T-helper 1 cell treated with Interleukin-12 subunit alpha and Interleukin-12 subunit beta and Interleukin-4 antibody, amounts not matched to agents 30 μg/mL and 1 μg/mL, for 36 hours (primary cell): ENCODE data around the gene C4orf54.

Experiments
- H3K27ac Mint-ChIP-seq: one replicate; pipeline ENCODE4 v1.8.0; 2021; ENCODE audit warnings: mild to moderate bottlenecking, mixed read lengths
- H3K27me3 Mint-ChIP-seq: one replicate; pipeline ENCODE4 v1.8.0; 2021; ENCODE audit warnings: low read depth, mixed read lengths
- H3K36me3 Mint-ChIP-seq: one replicate; pipeline ENCODE4 v1.8.0; 2021; ENCODE audit warnings: low read depth, mixed read lengths
- H3K4me1 Mint-ChIP-seq: one replicate; pipeline ENCODE4 v1.8.0; 2021; ENCODE audit warnings: low read depth, mixed read lengths
- H3K4me3 Mint-ChIP-seq: one replicate; pipeline ENCODE4 v1.8.0; 2021; ENCODE audit warnings: mild to moderate bottlenecking, moderate library complexity, mixed read lengths
- H3K9me3 Mint-ChIP-seq: one replicate; pipeline ENCODE4 v1.8.0; 2021; ENCODE audit warnings: mixed read lengths

The C4orf54 gene

GRCh38 chr4:99645036-99645435 is 12.6 kb downstream of the C4orf54 start:
- H3K36me3 Mint-ChIP-seq = no peaks in the 10 kb centered on the region
- H3K27ac Mint-ChIP-seq = no peak overlapping the region
- H3K4me3 Mint-ChIP-seq = no peak overlapping the region
- no peaks in the 10 kb centered on the region for H3K9me3 Mint-ChIP-seq
- H3K4me1 Mint-ChIP-seq = no peaks in the 10 kb centered on the region
- peaks cover 16% of the 10 kb centered on the region for H3K27me3 Mint-ChIP-seq

DNA sequence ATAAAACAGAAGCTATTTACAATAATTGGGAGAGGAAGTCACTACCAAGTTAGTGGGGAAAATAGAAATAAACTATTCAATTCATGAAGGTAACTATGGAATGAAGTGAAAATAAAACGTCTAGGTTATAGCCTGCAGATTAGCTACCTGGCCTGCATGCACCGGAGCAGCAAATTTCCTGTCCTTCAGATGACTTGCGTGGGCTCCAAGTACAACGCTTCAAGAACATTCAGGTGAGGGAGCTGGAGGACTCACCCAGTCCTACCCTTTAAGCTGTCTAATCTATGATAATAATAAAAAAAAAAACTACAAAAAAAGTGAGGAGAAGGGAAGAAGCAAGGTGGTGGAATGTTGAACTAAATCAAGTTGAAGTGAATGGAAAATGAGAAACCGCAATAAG is 13.2 kb downstream of the C4orf54 start:
- H3K4me1 Mint-ChIP-seq = no peaks in the 10 kb centered on the region
- no peaks in the 10 kb centered on the region for H3K36me3 Mint-ChIP-seq
- no peak overlapping the region for H3K27ac Mint-ChIP-seq
- H3K9me3 Mint-ChIP-seq = no peaks in the 10 kb centered on the region
- no peak overlapping the region for H3K4me3 Mint-ChIP-seq
- H3K27me3 Mint-ChIP-seq = peaks cover 16% of the 10 kb centered on the region

DNA sequence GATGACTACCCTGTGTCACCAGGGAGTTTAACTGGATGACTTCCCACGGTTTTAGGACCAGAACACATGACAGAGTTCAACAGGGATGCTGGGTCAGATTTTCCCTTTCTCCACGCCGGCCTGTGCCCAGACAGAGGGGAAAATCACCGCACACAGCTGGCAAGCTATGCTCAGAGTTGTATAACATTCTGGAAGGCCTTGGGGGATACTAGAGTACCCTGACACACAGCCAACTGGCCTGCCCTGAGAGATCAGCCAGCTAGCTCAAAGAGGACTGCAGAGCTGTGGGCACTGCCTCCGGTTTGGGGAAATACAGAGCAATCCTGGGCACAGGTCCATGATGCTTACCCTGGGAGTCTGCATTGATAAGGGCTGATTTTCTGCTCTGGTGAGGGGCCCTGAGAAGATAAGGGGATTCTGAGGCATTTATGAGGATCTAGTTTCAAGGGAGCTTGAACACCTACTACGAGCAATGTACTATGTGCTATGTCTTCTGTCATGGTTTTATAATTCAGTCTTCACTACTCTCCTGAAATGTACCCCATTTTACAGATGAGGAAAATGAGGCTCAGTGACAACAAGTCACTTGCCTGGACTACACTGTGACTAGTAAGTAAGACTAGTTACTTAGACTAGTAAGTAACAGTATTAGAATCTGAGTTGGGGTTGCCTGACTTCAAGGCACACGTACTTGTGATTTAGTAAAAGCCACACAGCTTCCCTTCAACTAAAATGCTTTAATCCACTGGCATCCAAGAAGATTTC is 14.7 kb downstream of the C4orf54 start:
- Mint-ChIP-seq H3K9me3 (no peaks in the 10 kb centered on the region), H3K36me3 (no peaks in the 10 kb centered on the region), H3K4me3 (no peak overlapping the region), H3K27me3 (peaks cover 16% of the 10 kb centered on the region), H3K27ac (no peak overlapping the region), H3K4me1 (no peaks in the 10 kb centered on the region)

GRCh38 chr4:99640676-99641075 is 17.0 kb downstream of the C4orf54 start:
- H3K27ac Mint-ChIP-seq = no peak overlapping the region
- no peaks in the 10 kb centered on the region for H3K36me3 Mint-ChIP-seq
- no peak overlapping the region for H3K4me3 Mint-ChIP-seq
- H3K4me1 Mint-ChIP-seq = no peaks in the 10 kb centered on the region
- no peaks in the 10 kb centered on the region for H3K9me3 Mint-ChIP-seq
- peaks cover 19% of the 10 kb centered on the region for H3K27me3 Mint-ChIP-seq

GRCh38 chr4:99637174-99637573 is 20.5 kb downstream of the C4orf54 start:
- Mint-ChIP-seq H3K36me3 (no peaks in the 10 kb centered on the region), H3K27me3 (peaks cover 17% of the 10 kb centered on the region), H3K27ac (no peak overlapping the region), H3K4me1 (peaks cover 1% of the 10 kb centered on the region), H3K9me3 (no peaks in the 10 kb centered on the region), H3K4me3 (no peak overlapping the region)

DNA sequence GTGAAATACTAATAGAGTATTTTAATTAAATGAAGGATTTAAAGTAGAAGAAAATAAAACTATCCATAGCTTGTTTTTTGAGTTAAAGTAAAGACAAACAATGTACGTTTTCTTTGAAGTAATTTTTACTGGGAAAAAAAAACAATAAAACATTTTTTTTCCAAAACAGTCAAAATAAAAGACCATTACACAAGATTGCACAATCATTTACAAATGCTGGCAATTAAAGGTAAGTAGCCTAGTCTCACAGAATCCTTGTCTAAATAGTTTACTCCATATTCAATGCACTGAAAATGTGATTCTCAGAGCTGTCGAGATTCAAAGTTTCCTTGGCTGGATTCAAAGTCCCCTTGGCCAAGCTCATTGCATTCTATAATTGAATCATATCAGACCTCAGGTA is 21.2 kb downstream of the C4orf54 start:
- Mint-ChIP-seq H3K9me3 (no peaks in the 10 kb centered on the region), H3K27ac (no peak overlapping the region), H3K36me3 (no peaks in the 10 kb centered on the region), H3K4me3 (no peak overlapping the region), H3K4me1 (peaks cover 1% of the 10 kb centered on the region), H3K27me3 (peaks cover 15% of the 10 kb centered on the region)

GRCh38 chr4:99635601-99636000 is 22.0 kb downstream of the C4orf54 start:
- Mint-ChIP-seq H3K27ac (no peak overlapping the region), H3K4me3 (no peak overlapping the region), H3K27me3 (peaks cover 15% of the 10 kb centered on the region), H3K9me3 (no peaks in the 10 kb centered on the region), H3K36me3 (no peaks in the 10 kb centered on the region), H3K4me1 (peaks cover 1% of the 10 kb centered on the region)

GRCh38 chr4:99634742-99635360 is 22.8 kb downstream of the C4orf54 start:
- Mint-ChIP-seq H3K4me3 (no peak overlapping the region), H3K4me1 (peaks cover 7% of the 10 kb centered on the region), H3K27ac (no peak overlapping the region), H3K27me3 (peaks cover 11% of the 10 kb centered on the region), H3K36me3 (no peaks in the 10 kb centered on the region), H3K9me3 (no peaks in the 10 kb centered on the region)

DNA sequence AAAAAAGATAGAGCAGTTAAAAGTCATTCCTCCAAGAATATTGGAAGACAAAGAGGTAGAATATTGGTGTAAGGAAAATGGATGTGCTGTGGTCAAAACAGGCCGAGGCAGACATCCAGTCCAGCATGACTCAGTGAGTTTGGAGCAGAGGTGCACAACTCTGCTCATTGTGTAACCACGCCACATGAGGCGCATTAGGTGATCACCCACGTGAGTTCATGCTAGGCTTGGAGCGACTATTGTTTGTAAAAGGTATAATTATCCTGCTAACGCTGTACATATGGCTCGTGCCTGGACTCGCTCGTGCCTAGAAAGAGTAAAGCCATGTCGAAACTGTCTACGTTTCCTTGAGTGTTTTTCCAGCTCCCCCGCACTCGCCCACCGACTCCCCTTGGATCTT is 23.9 kb downstream of the C4orf54 start:
- no peaks in the 10 kb centered on the region for H3K9me3 Mint-ChIP-seq
- no peaks in the 10 kb centered on the region for H3K36me3 Mint-ChIP-seq
- no peak overlapping the region for H3K27ac Mint-ChIP-seq
- peaks cover 11% of the 10 kb centered on the region for H3K4me1 Mint-ChIP-seq
- no peak overlapping the region for H3K4me3 Mint-ChIP-seq
- H3K27me3 Mint-ChIP-seq = peaks cover 11% of the 10 kb centered on the region

DNA sequence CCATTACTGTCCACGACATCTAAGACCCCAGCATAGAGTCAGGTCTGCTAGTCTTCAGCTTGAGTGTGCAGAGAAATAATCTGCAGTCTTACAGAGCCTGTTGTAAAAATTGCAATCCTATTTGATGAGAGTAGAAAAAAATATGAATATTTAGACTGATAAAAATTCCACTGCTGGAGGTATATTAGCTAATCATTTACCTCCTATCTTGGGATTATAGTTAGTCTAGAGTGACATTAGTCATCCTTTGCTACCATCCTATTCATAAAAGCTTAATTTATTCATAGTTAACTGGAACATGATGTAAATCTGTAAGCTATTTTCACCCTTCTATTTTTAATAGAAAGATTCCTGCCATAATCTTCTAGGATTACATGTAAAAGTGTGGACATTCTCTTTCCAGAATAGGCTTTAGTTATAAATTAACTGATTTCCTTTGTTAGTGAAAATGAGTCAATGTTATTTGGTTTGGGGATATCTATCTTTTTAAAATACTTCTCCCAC is 26.7 kb downstream of the C4orf54 start:
- no peaks in the 10 kb centered on the region for H3K36me3 Mint-ChIP-seq
- no peak overlapping the region for H3K27ac Mint-ChIP-seq
- H3K9me3 Mint-ChIP-seq = no peaks in the 10 kb centered on the region
- H3K4me3 Mint-ChIP-seq = no peak overlapping the region
- H3K27me3 Mint-ChIP-seq = peaks cover 7% of the 10 kb centered on the region
- peaks cover 11% of the 10 kb centered on the region for H3K4me1 Mint-ChIP-seq

- Mint-ChIP-seq H3K36me3 (no peaks in the 10 kb centered on the region), H3K27me3 (peaks cover 7% of the 10 kb centered on the region), H3K27ac (no peak overlapping the region), H3K4me3 (no peak overlapping the region), H3K4me1 (peaks cover 10% of the 10 kb centered on the region), H3K9me3 (no peaks in the 10 kb centered on the region)
Measured at GRCh38 chr4:99629962-99630554, 27.6 kb downstream of the C4orf54 start.

DNA sequence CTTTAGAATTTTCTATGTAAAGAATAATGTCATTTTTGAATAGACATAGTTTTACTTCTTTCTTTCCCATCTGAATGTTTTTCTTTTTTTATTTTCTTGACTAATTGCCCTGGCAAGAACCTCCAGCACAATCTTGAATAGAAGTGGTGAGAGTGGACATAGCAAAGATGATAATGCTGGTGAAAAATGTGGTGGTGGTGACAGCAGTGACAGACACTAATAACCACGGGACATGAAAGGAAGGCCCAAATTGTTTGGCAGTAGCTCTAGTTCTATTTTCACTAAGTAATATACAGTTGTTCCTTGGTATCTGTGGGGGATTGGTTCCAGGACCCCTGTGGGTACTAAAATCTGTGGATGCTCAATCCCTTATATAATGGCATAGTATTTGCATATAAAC is 29.6 kb downstream of the C4orf54 start:
- H3K4me3 Mint-ChIP-seq = no peak overlapping the region
- peaks cover 4% of the 10 kb centered on the region for H3K27me3 Mint-ChIP-seq
- H3K27ac Mint-ChIP-seq = no peak overlapping the region
- peaks cover 16% of the 10 kb centered on the region for H3K4me1 Mint-ChIP-seq
- H3K9me3 Mint-ChIP-seq = no peaks in the 10 kb centered on the region
- H3K36me3 Mint-ChIP-seq = no peaks in the 10 kb centered on the region

GRCh38 chr4:99625369-99625768 is 32.3 kb downstream of the C4orf54 start:
- H3K4me3 Mint-ChIP-seq = no peak overlapping the region
- H3K27me3 Mint-ChIP-seq = no peaks in the 10 kb centered on the region
- H3K4me1 Mint-ChIP-seq = peaks cover 15% of the 10 kb centered on the region
- H3K36me3 Mint-ChIP-seq = no peaks in the 10 kb centered on the region
- no peak overlapping the region for H3K27ac Mint-ChIP-seq
- no peaks in the 10 kb centered on the region for H3K9me3 Mint-ChIP-seq

DNA sequence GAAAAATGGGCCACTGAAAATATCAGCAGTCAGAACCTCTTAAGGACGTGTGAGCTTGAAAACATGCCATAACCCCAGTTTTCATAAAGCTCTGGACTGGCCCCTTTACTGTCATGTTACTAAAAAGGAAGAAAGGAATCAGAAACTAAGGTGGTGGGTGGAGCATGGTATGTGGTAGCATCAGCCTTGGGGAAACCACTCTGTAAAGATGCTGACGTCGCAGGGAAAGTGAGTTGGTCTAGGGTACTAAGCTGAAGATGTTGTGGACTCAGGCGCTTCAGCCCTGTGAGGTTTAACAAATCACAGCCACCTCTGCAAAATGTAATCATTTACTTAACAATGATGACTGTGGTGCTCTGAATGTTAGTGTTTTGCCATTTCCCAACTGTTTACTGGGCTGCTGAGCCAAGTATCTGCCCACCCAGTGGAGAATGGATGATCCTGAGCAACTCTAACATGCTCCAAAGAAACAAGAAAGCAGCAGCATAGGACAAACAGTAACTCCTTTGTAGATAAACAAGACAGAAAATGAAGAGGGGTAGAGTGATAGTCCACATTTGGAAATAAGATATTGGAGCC is 33.4 kb downstream of the C4orf54 start:
- Mint-ChIP-seq H3K27me3 (no peaks in the 10 kb centered on the region), H3K36me3 (no peaks in the 10 kb centered on the region), H3K9me3 (no peaks in the 10 kb centered on the region), H3K4me1 (peaks cover 6% of the 10 kb centered on the region), H3K27ac (no peak overlapping the region), H3K4me3 (no peak overlapping the region)

GRCh38 chr4:99622341-99622740 is 35.3 kb downstream of the C4orf54 start:
- peaks cover 6% of the 10 kb centered on the region for H3K4me1 Mint-ChIP-seq
- H3K36me3 Mint-ChIP-seq = no peaks in the 10 kb centered on the region
- no peaks in the 10 kb centered on the region for H3K27me3 Mint-ChIP-seq
- H3K27ac Mint-ChIP-seq = no peak overlapping the region
- H3K4me3 Mint-ChIP-seq = no peak overlapping the region
- H3K9me3 Mint-ChIP-seq = no peaks in the 10 kb centered on the region
